GM12878 (cell line): ENCODE measurements around the gene SEL1L2. TPM values are rescaled to one million over a fixed set of nuclear protein-coding genes. Genes with fewer than 3 reads are reported as not detected.

Experiments used
- ATAC-seq: fragments of 200-7000 bp; cut with Tn5 transposase; 3 replicates; pipeline ENCODE4 v1.9.1; 2020; ENCODE audit warnings: mild to moderate bottlenecking, moderate library complexity
- BruUV-seq: library from RNA; stranded (reverse); fragments of 400-500 nt; replicated peaks from 2 replicates; lab custom pipeline; 2021; lab: Mats Ljungman, UMichigan
- CTCF ChIA-PET: fragments of 300-600 bp; sonication (Branson Sonifier 250); formaldehyde crosslinking; extraction: SDS; loops from one replicate; lab custom pipeline; 2021; ENCODE audit warnings: inconsistent platforms; lab: Yijun Ruan, JAX
- POLR2A ChIA-PET: fragments of 350-600 bp; formaldehyde crosslinking; extraction: SDS; loops from one replicate; lab custom pipeline; 2021; ENCODE audit warnings: inconsistent platforms; lab: Charles Lee
- RAD21 ChIA-PET: fragments of 300-600 bp; sonication (Branson Sonifier 250); formaldehyde crosslinking; loops from one replicate; lab custom pipeline; 2023; ENCODE audit warnings: antibody characterized with exemption; ENCODE audit not compliant: unreplicated experiment; lab: Charles Lee
- SMC1A ChIA-PET: fragments of 300-600 bp; sonication (Branson Sonifier 250); formaldehyde crosslinking; loops from one replicate; lab custom pipeline; 2023; ENCODE audit not compliant: unreplicated experiment, uncharacterized antibody; lab: Charles Lee
- DNase-seq: peaks from one replicate; pipeline ENCODE4 v3.0.0-alpha.2; 2011; ENCODE audit warnings: low read depth, low spot score
- FAIRE-seq: peaks from 3 replicates; lab custom pipeline; 2011; peaks lifted over from hg19 to GRCh38; lab: Jason Lieb, UNC
- H2AFZ ChIP-seq: 2 replicates; pipeline ENCODE4 v1.6.0; 2011; ENCODE audit warnings: low read depth, low read length, control low read depth; ENCODE audit not compliant: control insufficient read depth
- H3K27ac ChIP-seq: 2 replicates; pipeline ENCODE4 v1.5.1; 2011; ENCODE audit warnings: control low read depth; ENCODE audit not compliant: control insufficient read depth, insufficient read depth
- H3K27me3 ChIP-seq, 2 experiments: replicated peaks in 1 of 2; 2 replicates each; pipeline versions ENCODE4 v1.6.0 to v1.6.1; 2011; ENCODE audit warnings: low read length in 1 of 2; ENCODE audit not compliant: control insufficient read depth in 2 of 2, insufficient read depth in 2 of 2
- H3K36me3 ChIP-seq, 2 experiments: 2 replicates each; pipeline ENCODE4 v1.5.1; 2011; ENCODE audit warnings: low read length in 1 of 2; ENCODE audit not compliant: control insufficient read depth in 2 of 2, insufficient read depth in 2 of 2
- H3K4me1 ChIP-seq: 2 replicates; pipeline ENCODE4 v1.6.1; 2011; ENCODE audit warnings: mild to moderate bottlenecking, low read length, moderate library complexity, mixed read lengths; ENCODE audit not compliant: control insufficient read depth, insufficient read depth
- H3K4me2 ChIP-seq: 2 replicates; pipeline ENCODE4 v1.6.0; 2011; ENCODE audit warnings: control low read depth; ENCODE audit not compliant: control insufficient read depth, insufficient read depth
- H3K4me3 ChIP-seq: fragments of 200-600 bp; sonication (generic); 2 replicates; pipeline ENCODE4 v1.5.1; 2016
- H3K79me2 ChIP-seq: 2 replicates; pipeline ENCODE4 v1.6.0; 2011; ENCODE audit warnings: low read length; ENCODE audit not compliant: control insufficient read depth, insufficient read depth
- H3K9ac ChIP-seq: 2 replicates; pipeline ENCODE4 v1.8.0; 2011; ENCODE audit warnings: low read length, control low read depth, mixed read lengths; ENCODE audit not compliant: control insufficient read depth, insufficient read depth
- H3K9me3 ChIP-seq: replicated peaks from 3 replicates; pipeline ENCODE4 v1.5.1; 2011; ENCODE audit warnings: mild to moderate bottlenecking, low read length; ENCODE audit not compliant: control insufficient read depth, insufficient read depth
- H4K20me1 ChIP-seq: 2 replicates; pipeline ENCODE4 v1.6.0; 2011; ENCODE audit not compliant: control insufficient read depth, insufficient read depth
- CREM ChIP-seq: IDR thresholded peaks from 2 replicates; pipeline ENCODE4 v1.6.1; 2014; ENCODE audit warnings: antibody characterized with exemption, low read depth
- CUX1 ChIP-seq: IDR thresholded peaks from 2 replicates; pipeline ENCODE4 v1.6.1; 2012; ENCODE audit warnings: improper control_type of control experiment, low read depth, low read length; ENCODE audit not compliant: insufficient replicate concordance
- EED ChIP-seq: sonication (generic); IDR thresholded peaks from 2 replicates; pipeline ENCODE4 v1.6.1; 2016; ENCODE audit warnings: antibody characterized with exemption, low read depth
- HDAC2 ChIP-seq: fragments of 200-600 bp; sonication (generic); IDR thresholded peaks from 2 replicates; pipeline ENCODE4 v1.6.1; 2017
- KAT2A ChIP-seq: conservative IDR thresholded peaks from 2 replicates; pipeline ENCODE4 v1.6.1; 2011; ENCODE audit warnings: low read depth, low read length; ENCODE audit not compliant: control insufficient read depth
- KLF5 ChIP-seq: fragments of 450-650 bp; IDR thresholded peaks from 2 replicates; pipeline ENCODE4 v1.6.1; 2014; ENCODE audit warnings: mild to moderate bottlenecking; ENCODE audit not compliant: partially characterized antibody
- RB1 ChIP-seq: fragments of 450-650 bp; formaldehyde crosslinking; IDR thresholded peaks from 2 replicates; pipeline ENCODE4 v1.6.1; 2017; ENCODE audit warnings: mild to moderate bottlenecking, borderline replicate concordance
- STAT1 ChIP-seq: fragments of 450-650 bp; conservative IDR thresholded peaks from 2 replicates; pipeline ENCODE4 v1.6.1; 2014; ENCODE audit warnings: antibody characterized with exemption, mild to moderate bottlenecking
- TCF3 ChIP-seq: IDR thresholded peaks from 2 replicates; pipeline ENCODE4 v1.6.1; 2012; ENCODE audit warnings: low read depth, mild to moderate bottlenecking, low read length, borderline replicate concordance; ENCODE audit not compliant: insufficient read depth
- WGBS: methylation state at CpG from one replicate; pipeline ENCODE4 v1.1.6; 2016; ENCODE audit warnings: low lambda C conversion rate; ENCODE audit not compliant: insufficient replicate concordance, insufficient coverage; ENCODE audit errors: missing lambda C conversion rate; 5-methylcytosine and 5-hydroxymethylcytosine counted together
- in situ Hi-C: fragments of 300-500 bp; cut with MboI; formaldehyde crosslinking; loops from 9 replicates; pipeline ENCODE4 v1.14.3; 2018; ENCODE audit warnings: mixed read lengths
- intact Hi-C: fragments of 100-400 bp; cut with micrococcal nuclease; formaldehyde crosslinking; loops from one replicate; pipeline ENCODE4 v1.14.2; 2022; ENCODE audit not compliant: unreplicated experiment
- polyA plus RNA-seq, 11 experiments: library from polyadenylated mRNA; depleted of rRNA in 4 of 11; unstranded in 6 of 11; stranded (reverse) in 5 of 11; fragments of >200 nt; fragmentation: Nextera tagmentation in 4 of 11; fragmentation: Illumina TruSeq in 1 of 11; extraction: Ambion mirVana in 4 of 11; extraction: Trizol in 1 of 11; gene quantifications; 1 replicate in 1 of 11; 2 replicates in 10 of 11; pipeline versions ENCODE4 v1.2.1 to v1.2.3, GENCODE V29; 2011 to 2016; ENCODE audit warnings: inconsistent platforms in 2 of 11, missing spikeins in 2 of 11, low read depth in 1 of 11
- total RNA-seq, 4 experiments: library from RNA; depleted of rRNA in 3 of 4; stranded (reverse); fragments of >200 nt in 3 of 4; fragmentation: Illumina TruSeq in 1 of 4; extraction: Trizol in 1 of 4; gene quantifications; 2 replicates each; pipeline versions ENCODE4 v1.2.1 to v1.2.3, GENCODE V29; 2013 to 2021

Gene SEL1L2
- total and polyA plus RNA-seq, 10 of the 15 experiments (the other 5 are each of a cell fraction or from before 2014, with no cell fraction given) = not detected

GRCh38 chr20:13891575-13891974 is 98.8 kb downstream of the SEL1L2 start (continued):
- TF ChIP-seq CUX1 (no peak), CREM (no peak), STAT1 (no peak)

- Histone ChIP-seq H3K4me1 (no peaks in the 10 kb centered on the region), H3K4me3 (no peak overlapping the region), H3K79me2 (no peaks in the 10 kb centered on the region), H3K9ac (no peak overlapping the region), H2AFZ (no peak overlapping the region), H3K9me3 (no peaks in the 10 kb centered on the region), H3K4me2 (no peak overlapping the region), H3K27ac (no peak overlapping the region), H4K20me1 (no peaks in the 10 kb centered on the region), H3K27me3 (no peaks in the 10 kb centered on the region), H3K36me3 (no peaks in the 10 kb centered on the region)
- ChIA-PET RAD21 (no interaction called here), SMC1A (no interaction called here), CTCF (no interaction called here), POLR2A (no interaction called here)
- DNase-seq (no peak), FAIRE-seq (no peak), ATAC-seq (no peak)
- TF ChIP-seq KAT2A (no peak), EED (no peak), RB1 (no peak), HDAC2 (no peak), TCF3 (no peak), KLF5 (no peak)
- 57% methylated on average over 6 of the region's 6 CpGs for WGBS
- BruUV-seq = no TSS peak
- intact Hi-C loops (no loop called here), in situ Hi-C loops (no loop called here)
Observed at GRCh38 chr20:13884803-13885202, 105.6 kb downstream of the SEL1L2 start.
